ENCODE data around the gene OTOG. TPM values are rescaled to one million over a fixed set of nuclear protein-coding genes. Genes with fewer than 3 reads are reported as not detected.

OTOG gene
- total RNA-seq, 4 donors from 2014 or later: not detected

- no peak for ATAC-seq (ENCODE audit: low FRiP score)
- TF ChIP-seq, protein P1, sequence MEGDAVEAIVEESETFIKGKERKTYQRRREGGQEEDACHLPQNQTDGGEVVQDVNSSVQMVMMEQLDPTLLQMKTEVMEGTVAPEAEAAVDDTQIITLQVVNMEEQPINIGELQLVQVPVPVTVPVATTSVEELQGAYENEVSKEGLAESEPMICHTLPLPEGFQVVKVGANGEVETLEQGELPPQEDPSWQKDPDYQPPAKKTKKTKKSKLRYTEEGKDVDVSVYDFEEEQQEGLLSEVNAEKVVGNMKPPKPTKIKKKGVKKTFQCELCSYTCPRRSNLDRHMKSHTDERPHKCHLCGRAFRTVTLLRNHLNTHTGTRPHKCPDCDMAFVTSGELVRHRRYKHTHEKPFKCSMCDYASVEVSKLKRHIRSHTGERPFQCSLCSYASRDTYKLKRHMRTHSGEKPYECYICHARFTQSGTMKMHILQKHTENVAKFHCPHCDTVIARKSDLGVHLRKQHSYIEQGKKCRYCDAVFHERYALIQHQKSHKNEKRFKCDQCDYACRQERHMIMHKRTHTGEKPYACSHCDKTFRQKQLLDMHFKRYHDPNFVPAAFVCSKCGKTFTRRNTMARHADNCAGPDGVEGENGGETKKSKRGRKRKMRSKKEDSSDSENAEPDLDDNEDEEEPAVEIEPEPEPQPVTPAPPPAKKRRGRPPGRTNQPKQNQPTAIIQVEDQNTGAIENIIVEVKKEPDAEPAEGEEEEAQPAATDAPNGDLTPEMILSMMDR (IDR thresholded peaks at IDR 0.05): no peak
- DNase-seq (ENCODE audit: low spot score): no peak
These were observed 34.1 kb downstream of the OTOG start for GRCh38 chr11:17581036-17581731.

- DNase-seq (ENCODE audit: low spot score) (no peak), ATAC-seq (ENCODE audit: low FRiP score) (no peak)
- TF ChIP-seq, protein P1 (IDR thresholded peaks at IDR 0.05): no peak
These were observed 34.6 kb downstream of the OTOG start for GRCh38 chr11:17581732-17582053.

- TF ChIP-seq, protein P1 (IDR thresholded peaks at IDR 0.05): no peak
- ATAC-seq (ENCODE audit: low FRiP score) (no peak), DNase-seq (ENCODE audit: low spot score) (peak; percentile 10)
These were observed 39.0 kb downstream of the OTOG start for GRCh38 chr11:17585911-17586695.

GRCh38 chr11:17588166-17588565 lies 41.1 kb downstream of the OTOG start:
- DNase-seq (ENCODE audit: low spot score): no peak

DNA sequence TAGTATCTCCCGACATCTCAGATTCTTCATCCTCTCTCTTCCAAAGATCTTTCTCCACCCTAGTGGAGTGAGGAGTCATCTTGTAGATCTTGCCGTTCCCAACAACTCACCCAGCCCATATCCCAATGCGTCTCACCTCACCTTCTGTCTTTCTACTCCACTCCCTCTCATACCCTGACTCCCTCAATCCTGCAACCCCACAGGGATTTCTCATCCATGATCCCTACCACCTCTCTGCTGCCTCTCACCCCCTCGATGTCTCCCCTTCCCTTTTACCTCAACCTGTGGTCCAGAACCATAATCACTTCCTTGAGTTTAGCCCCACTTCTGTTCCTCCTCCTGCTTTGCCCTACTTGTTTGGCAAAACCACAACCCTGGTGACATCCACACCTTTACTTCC lies 41.7 kb downstream of the OTOG start:
- no peak for DNase-seq (ENCODE audit: low spot score)
- TF ChIP-seq, protein P1 (IDR thresholded peaks at IDR 0.05): no peak
- no peak for ATAC-seq (ENCODE audit: low FRiP score)

More at GRCh38 chr11:17588166-17588565, 41.1 kb downstream of the OTOG start:
- ATAC-seq (ENCODE audit: low FRiP score): no peak
- TF ChIP-seq, protein P1 (IDR thresholded peaks at IDR 0.05): no peak

- ATAC-seq (ENCODE audit: low FRiP score) (no peak), DNase-seq (ENCODE audit: low spot score) (no peak)
- TF ChIP-seq, protein P1 (IDR thresholded peaks at IDR 0.05): no peak
These were observed 43.4 kb downstream of the OTOG start for GRCh38 chr11:17590463-17590862.

DNA sequence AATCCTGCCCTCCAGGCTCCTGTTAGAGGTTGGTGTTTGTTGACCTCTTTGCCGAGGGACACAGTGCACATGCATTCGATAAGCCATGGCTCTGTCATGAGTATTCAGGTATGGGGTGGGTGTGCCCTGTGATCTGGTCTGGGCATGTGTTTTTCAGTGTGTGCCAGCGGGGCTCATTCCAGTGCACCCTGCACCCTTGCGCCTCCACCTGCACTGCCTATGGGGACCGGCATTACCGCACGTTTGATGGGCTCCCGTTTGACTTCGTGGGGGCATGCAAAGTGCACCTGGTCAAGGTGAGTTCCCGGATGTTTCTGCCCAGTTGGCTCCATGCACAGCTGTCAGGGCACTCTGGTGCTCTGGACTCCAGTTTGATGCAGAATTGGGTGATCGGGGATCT lies 44.2 kb downstream of the OTOG start:
- DNase-seq (ENCODE audit: low spot score): no peak
- no peak for ATAC-seq (ENCODE audit: low FRiP score)
- TF ChIP-seq, protein P1 (IDR thresholded peaks at IDR 0.05): no peak
